ENCODE measurements around the gene EXOC4.

Gene EXOC4

GRCh38 chr7:133727476-133728214, 474.8 kb downstream of the EXOC4 start:
- TF ChIP-seq, protein P1, sequence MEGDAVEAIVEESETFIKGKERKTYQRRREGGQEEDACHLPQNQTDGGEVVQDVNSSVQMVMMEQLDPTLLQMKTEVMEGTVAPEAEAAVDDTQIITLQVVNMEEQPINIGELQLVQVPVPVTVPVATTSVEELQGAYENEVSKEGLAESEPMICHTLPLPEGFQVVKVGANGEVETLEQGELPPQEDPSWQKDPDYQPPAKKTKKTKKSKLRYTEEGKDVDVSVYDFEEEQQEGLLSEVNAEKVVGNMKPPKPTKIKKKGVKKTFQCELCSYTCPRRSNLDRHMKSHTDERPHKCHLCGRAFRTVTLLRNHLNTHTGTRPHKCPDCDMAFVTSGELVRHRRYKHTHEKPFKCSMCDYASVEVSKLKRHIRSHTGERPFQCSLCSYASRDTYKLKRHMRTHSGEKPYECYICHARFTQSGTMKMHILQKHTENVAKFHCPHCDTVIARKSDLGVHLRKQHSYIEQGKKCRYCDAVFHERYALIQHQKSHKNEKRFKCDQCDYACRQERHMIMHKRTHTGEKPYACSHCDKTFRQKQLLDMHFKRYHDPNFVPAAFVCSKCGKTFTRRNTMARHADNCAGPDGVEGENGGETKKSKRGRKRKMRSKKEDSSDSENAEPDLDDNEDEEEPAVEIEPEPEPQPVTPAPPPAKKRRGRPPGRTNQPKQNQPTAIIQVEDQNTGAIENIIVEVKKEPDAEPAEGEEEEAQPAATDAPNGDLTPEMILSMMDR (IDR thresholded peaks at IDR 0.05): no peak

DNA sequence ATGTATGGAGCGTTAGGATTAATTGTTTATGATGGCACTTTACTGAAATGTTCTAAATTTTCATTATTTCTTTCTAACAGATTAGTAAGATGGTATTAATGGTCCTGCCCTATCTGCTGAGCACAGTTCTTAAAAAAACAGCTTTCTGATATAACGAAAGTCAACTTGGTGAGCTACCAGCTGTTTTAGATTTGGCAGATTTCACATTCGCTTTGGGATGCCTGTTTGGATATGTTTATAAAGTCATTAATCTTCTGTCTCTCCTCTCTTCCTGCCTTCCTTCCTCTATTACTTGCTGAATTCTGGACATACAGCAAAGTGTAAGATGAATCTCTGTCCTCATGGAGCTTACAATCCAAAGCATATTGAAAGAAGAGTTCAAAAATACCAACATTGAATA, 477.5 kb downstream of the EXOC4 start:
- TF ChIP-seq, protein P1 (IDR thresholded peaks at IDR 0.05): no peak

DNA sequence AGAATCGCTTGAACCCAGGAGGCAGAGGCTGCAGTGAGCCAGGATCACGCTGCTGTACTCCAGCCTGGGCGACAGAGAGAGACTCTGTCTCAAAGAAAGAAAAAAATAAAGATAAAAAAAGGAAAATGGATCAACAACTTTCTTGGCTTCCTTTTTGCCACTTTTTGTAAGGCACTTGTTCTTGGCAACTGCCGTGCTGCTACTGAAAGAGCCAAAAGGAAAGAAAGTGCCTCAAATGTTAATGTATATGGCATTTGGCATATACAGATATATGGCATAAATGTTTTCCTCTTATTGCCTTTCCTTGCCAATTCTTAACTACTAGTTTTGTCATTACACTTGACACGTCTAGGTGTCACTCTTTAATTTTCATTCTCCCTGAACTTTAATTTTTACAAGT, 480.5 kb downstream of the EXOC4 start:
- TF ChIP-seq, protein P1 (IDR thresholded peaks at IDR 0.05): no peak

- TF ChIP-seq, protein P1 (IDR thresholded peaks at IDR 0.05): no peak
These were observed 482.3 kb downstream of the EXOC4 start for GRCh38 chr7:133735222-133735621.

DNA sequence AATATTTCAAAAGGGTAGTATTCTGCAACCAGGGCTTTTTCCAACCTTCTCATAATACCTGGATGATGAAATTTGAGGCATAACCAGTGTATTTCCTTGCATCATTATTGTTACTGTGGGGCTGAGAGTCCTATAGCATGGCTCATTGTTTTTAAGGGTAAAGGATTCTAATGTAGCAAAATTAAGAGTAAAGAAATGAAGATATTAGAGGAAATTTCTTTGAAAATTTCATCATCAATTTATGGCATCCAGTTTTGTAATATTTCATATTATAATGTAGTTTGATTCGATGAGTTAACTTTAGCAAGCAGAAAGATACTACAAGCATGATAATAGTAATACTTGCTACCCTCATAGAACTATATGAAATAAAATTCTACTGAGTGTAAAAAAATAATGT, 486.9 kb downstream of the EXOC4 start:
- TF ChIP-seq, protein P1 (IDR thresholded peaks at IDR 0.05): no peak

DNA sequence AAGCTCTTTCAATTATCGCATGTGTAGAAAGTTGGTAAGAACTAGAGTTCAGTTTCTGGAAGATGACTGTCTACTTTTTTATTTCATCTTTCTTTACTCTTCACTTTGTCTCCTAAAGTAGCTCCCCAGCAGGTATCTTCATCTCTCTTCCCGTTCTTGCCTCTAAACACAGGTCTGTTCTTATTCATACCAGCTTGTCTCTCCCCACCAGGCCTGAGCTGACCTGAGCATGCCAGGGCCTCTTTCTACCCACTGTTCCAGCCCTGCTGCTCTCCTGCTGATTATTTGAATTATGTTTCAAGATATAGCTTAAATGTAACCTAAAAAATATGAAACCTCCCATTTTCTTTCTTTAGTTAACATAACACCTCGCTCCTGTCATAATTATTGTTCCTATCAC, 488.2 kb downstream of the EXOC4 start:
- TF ChIP-seq, protein P1 (IDR thresholded peaks at IDR 0.05): no peak

- TF ChIP-seq, protein P1 (IDR thresholded peaks at IDR 0.05): no peak
These were observed 488.8 kb downstream of the EXOC4 start for GRCh38 chr7:133741703-133742102.

All from LNCAP (cell line).